ENCODE data around the gene LRRFIP1.

The LRRFIP1 gene

GRCh38 chr2:237689336-237690131 is 62.1 kb downstream of the LRRFIP1 start:
- Histone ChIP-seq H3K27me3 (ENCODE audit: control insufficient read depth in 1 of 2, insufficient read depth in 2 of 2, low read length in 2 of 2) (no peaks in the 10 kb centered on the region), H3K27ac (ENCODE audit: low read depth, low read length) (peak overlapping the region; percentile 28), H3K36me3 (ENCODE audit: insufficient read depth, low read length) (no peaks in the 10 kb centered on the region), H3K9me3 (ENCODE audit: low read length) (no peaks in the 10 kb centered on the region), H3K4me1 (ENCODE audit: insufficient read depth, low read length) (peaks cover 53% of the 10 kb centered on the region), H3K9ac (ENCODE audit: low read length) (peak overlapping the region; percentile 16), H3K4me3 (ENCODE audit: low read depth in 1 of 2, low read length in 2 of 2) (no peak overlapping the region)

DNA sequence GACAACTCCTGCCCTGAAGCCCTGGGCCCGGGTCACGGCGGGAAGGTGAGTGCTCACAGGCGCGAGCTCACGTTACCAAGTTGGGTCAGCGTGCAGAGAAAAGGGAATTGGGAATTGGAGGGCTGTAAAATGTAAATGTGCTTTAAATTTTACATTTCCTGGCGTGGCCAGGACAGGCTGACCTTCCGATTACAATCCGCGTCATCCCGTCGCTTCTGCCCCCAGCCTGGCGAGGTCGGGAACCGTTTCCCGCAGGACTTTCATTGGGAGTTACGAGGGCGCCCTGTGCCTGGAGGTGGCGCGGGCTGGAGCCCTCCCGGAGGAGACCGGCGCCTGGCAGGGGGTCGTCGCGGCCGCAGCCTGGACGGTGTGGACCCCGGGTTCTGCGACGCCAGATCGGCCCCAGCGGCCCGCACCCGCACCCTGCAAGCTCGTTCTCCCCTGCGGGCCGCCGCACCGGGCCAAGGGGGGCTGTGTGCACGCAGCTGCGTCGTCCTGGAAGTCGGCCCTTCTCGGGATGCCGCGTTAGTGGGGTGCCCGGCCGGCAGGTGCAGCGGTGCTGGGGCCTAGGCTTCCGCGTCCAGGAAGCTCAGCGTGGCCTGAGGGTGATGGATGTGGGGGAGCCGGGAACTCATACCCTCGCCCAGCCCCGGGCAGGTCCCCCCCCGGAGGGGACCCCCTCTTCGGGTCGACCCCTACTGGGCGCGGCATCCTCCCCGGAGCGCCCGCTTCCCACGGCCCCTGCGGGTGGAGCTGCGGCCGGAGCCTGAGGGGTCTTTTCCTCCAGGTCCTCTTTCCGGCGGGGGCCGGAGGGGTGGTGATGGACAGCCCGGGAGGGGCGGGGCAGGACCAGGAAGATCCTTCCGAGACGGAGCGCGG is 63.9 kb downstream of the LRRFIP1 start:
- Histone ChIP-seq H3K27me3 (ENCODE audit: control insufficient read depth in 1 of 2, insufficient read depth in 2 of 2, low read length in 2 of 2) (no peaks in the 10 kb centered on the region), H3K36me3 (ENCODE audit: insufficient read depth, low read length) (no peaks in the 10 kb centered on the region), H3K4me3 (ENCODE audit: low read depth in 1 of 2, low read length in 2 of 2) (peak overlapping the region; percentile 60 to 66), H3K4me1 (ENCODE audit: insufficient read depth, low read length) (peaks cover 70% of the 10 kb centered on the region), H3K9ac (ENCODE audit: low read length) (peak overlapping the region; percentile 30), H3K9me3 (ENCODE audit: low read length) (no peaks in the 10 kb centered on the region), H3K27ac (ENCODE audit: low read depth, low read length) (peak overlapping the region; percentile 91)

DNA sequence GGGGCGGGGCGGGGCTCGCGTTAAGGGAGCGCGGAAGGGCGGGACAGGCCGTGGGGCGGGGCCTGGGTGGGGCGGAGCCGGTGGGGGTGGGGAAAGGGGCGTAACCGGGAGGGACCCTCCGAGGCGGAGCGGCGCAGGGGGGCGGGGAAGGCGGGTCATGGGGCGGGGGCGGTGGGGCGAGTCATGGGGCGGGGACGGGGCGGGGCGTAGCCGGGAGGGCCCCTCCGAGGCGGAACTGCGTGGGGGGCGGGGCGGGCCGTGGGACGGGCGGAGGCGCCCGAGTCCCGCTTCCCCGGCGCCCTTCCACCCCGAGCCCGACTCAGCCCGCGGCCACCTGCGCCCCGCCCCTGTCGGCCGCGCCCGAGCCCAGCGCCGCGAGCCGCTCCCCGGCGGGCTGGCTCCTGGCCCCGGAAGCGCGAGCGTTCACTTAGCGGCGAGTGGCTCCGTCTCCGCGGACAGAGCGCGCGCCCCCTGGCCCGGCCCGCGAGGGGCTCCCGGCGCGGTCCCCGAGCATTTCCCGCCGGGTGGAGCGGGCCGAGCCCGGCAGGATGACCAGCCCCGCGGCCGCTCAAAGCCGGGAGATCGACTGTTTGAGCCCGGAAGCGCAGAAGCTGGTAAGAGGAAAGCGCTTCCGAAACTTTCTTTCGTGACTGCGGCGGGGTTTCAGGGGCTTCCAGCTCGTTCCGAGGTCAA is 64.7 kb downstream of the LRRFIP1 start:
- H3K36me3 ChIP-seq (ENCODE audit: insufficient read depth, low read length): no peaks in the 10 kb centered on the region
- no peaks in the 10 kb centered on the region for H3K27me3 ChIP-seq (ENCODE audit: control insufficient read depth in 1 of 2, insufficient read depth in 2 of 2, low read length in 2 of 2)
- H3K27ac ChIP-seq (ENCODE audit: low read depth, low read length): peak overlapping the region; percentile 97
- H3K4me1 ChIP-seq (ENCODE audit: insufficient read depth, low read length): peaks cover 71% of the 10 kb centered on the region
- H3K9me3 ChIP-seq (ENCODE audit: low read length): no peaks in the 10 kb centered on the region
- peak overlapping the region; percentile 81 for H3K9ac ChIP-seq (ENCODE audit: low read length)
- H3K4me3 ChIP-seq (ENCODE audit: low read depth in 1 of 2, low read length in 2 of 2): peak overlapping the region; percentile 77 to 96

- peak overlapping the region; percentile 97 for H3K27ac ChIP-seq (ENCODE audit: low read depth, low read length)
Observed at GRCh38 chr2:237692601-237693290, 65.4 kb downstream of the LRRFIP1 start.

DNA sequence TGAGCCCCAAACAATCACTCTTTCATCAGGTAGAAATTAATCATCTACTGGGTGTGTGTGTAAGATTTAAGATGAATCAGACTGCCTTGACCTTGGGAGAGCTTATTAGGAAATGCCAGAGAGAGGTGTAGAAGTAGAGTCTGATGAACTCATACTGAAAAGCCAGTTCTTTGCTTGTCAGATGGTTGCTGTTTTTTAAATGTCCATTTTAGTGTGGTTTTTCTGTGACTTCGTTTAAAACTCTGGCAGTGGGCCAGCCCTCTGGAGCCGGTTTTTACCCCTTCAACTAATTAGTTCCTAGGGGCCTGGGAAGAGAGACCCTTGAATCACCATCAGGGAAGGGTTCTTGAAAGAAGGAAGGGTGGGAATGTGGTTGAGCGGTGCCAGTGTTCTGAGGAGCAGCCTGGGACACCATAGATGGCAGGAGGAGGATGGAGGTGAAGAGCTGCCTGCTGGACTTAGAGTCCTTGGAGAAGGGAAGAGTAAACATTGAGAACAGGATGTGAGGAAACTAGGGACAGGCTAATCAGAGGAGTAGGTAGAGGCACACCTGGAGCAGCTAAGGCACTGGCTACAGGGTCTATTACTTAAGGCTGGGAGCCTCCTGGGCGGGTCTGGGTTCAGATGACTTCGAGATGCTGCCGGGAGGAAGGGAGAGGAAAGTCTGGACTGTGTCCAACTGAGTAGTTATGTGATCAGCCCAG is 66.1 kb downstream of the LRRFIP1 start:
- no peaks in the 10 kb centered on the region for H3K27me3 ChIP-seq (ENCODE audit: control insufficient read depth in 1 of 2, insufficient read depth in 2 of 2, low read length in 2 of 2)
- peaks cover 71% of the 10 kb centered on the region for H3K4me1 ChIP-seq (ENCODE audit: insufficient read depth, low read length)
- peak overlapping the region; percentile 77 to 96 for H3K4me3 ChIP-seq (ENCODE audit: low read depth in 1 of 2, low read length in 2 of 2)
- no peaks in the 10 kb centered on the region for H3K36me3 ChIP-seq (ENCODE audit: insufficient read depth, low read length)
- H3K9ac ChIP-seq (ENCODE audit: low read length): peak overlapping the region; percentile 81
- no peaks in the 10 kb centered on the region for H3K9me3 ChIP-seq (ENCODE audit: low read length)
- H3K27ac ChIP-seq (ENCODE audit: low read depth, low read length): peak overlapping the region; percentile 97

More at GRCh38 chr2:237692601-237693290, 65.4 kb downstream of the LRRFIP1 start:
- Histone ChIP-seq H3K4me3 (ENCODE audit: low read depth in 1 of 2, low read length in 2 of 2) (peak overlapping the region; percentile 77 to 96), H3K36me3 (ENCODE audit: insufficient read depth, low read length) (no peaks in the 10 kb centered on the region), H3K9ac (ENCODE audit: low read length) (peak overlapping the region; percentile 81), H3K9me3 (ENCODE audit: low read length) (no peaks in the 10 kb centered on the region), H3K27me3 (ENCODE audit: control insufficient read depth in 1 of 2, insufficient read depth in 2 of 2, low read length in 2 of 2) (no peaks in the 10 kb centered on the region), H3K4me1 (ENCODE audit: insufficient read depth, low read length) (peaks cover 71% of the 10 kb centered on the region)

- Histone ChIP-seq H3K27ac (ENCODE audit: low read depth, low read length) (peak overlapping the region; percentile 97), H3K27me3 (ENCODE audit: control insufficient read depth in 1 of 2, insufficient read depth in 2 of 2, low read length in 2 of 2) (no peaks in the 10 kb centered on the region), H3K4me3 (ENCODE audit: low read depth in 1 of 2, low read length in 2 of 2) (peak overlapping the region in 1 of 2 donors; percentile 77), H3K9ac (ENCODE audit: low read length) (peak overlapping the region; percentile 81), H3K36me3 (ENCODE audit: insufficient read depth, low read length) (no peaks in the 10 kb centered on the region), H3K4me1 (ENCODE audit: insufficient read depth, low read length) (peaks cover 71% of the 10 kb centered on the region), H3K9me3 (ENCODE audit: low read length) (no peaks in the 10 kb centered on the region)
Observed at GRCh38 chr2:237694415-237695194, 67.2 kb downstream of the LRRFIP1 start.

DNA sequence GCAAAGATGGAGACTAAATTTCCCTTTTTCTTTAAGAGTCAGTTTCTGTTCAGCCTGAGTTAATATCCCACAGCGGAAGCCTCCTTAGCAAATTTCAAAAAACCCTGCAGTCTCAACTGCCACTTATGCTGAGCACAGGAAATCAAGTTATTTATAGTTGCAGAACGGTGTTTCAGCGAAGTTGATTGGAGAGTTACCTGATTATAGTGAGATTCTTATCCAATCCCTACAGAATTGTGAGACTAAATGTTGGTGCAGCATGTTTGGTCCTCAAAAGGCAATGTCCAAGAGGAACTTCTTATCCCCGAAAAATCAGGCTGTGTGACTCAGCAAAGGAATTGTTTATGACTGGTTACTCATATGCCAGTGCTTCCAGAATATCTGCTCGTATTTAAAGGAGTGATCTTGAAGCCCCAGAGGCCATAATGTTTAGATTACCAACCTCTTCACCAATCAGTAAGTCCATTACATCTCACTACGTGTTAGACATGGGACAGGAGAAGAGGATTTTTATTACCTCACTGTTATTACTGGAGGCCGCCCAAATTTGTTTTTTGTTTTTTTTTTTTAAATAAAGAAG is 67.9 kb downstream of the LRRFIP1 start:
- Histone ChIP-seq H3K27ac (ENCODE audit: low read depth, low read length) (peak overlapping the region; percentile 97), H3K9ac (ENCODE audit: low read length) (peak overlapping the region; percentile 34), H3K36me3 (ENCODE audit: insufficient read depth, low read length) (no peaks in the 10 kb centered on the region), H3K4me3 (ENCODE audit: low read depth in 1 of 2, low read length in 2 of 2) (peak overlapping the region in 1 of 2 donors; percentile 77), H3K4me1 (ENCODE audit: insufficient read depth, low read length) (peaks cover 73% of the 10 kb centered on the region), H3K9me3 (ENCODE audit: low read length) (no peaks in the 10 kb centered on the region), H3K27me3 (ENCODE audit: control insufficient read depth in 1 of 2, insufficient read depth in 2 of 2, low read length in 2 of 2) (no peaks in the 10 kb centered on the region)

DNA sequence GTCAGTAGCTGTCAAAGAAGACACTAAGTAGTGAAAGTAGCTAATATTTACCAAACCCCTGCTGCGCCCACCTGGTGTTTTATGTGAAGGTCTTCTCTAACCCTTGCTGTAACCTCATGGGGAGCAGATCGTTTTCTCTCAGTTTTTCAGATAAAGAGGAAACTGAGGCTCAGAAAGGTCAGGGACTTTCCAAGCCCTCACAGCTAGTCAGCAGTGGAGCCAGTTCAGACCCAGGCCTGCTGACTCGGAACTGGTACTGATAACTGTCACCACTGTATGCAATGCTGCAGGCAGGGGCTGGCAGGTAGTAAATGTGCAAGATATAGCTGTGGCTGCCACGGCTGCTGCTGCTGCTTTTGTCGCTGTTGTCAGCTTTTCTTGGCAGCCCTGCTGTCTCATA is 69.1 kb downstream of the LRRFIP1 start:
- Histone ChIP-seq H3K36me3 (ENCODE audit: insufficient read depth, low read length) (no peaks in the 10 kb centered on the region), H3K4me3 (ENCODE audit: low read depth in 1 of 2, low read length in 2 of 2) (peak overlapping the region in 1 of 2 donors; percentile 31), H3K9ac (ENCODE audit: low read length) (peak overlapping the region; percentile 19), H3K27ac (ENCODE audit: low read depth, low read length) (peak overlapping the region; percentile 97), H3K4me1 (ENCODE audit: insufficient read depth, low read length) (peaks cover 81% of the 10 kb centered on the region), H3K27me3 (ENCODE audit: control insufficient read depth in 1 of 2, insufficient read depth in 2 of 2, low read length in 2 of 2) (no peaks in the 10 kb centered on the region), H3K9me3 (ENCODE audit: low read length) (no peaks in the 10 kb centered on the region)

DNA sequence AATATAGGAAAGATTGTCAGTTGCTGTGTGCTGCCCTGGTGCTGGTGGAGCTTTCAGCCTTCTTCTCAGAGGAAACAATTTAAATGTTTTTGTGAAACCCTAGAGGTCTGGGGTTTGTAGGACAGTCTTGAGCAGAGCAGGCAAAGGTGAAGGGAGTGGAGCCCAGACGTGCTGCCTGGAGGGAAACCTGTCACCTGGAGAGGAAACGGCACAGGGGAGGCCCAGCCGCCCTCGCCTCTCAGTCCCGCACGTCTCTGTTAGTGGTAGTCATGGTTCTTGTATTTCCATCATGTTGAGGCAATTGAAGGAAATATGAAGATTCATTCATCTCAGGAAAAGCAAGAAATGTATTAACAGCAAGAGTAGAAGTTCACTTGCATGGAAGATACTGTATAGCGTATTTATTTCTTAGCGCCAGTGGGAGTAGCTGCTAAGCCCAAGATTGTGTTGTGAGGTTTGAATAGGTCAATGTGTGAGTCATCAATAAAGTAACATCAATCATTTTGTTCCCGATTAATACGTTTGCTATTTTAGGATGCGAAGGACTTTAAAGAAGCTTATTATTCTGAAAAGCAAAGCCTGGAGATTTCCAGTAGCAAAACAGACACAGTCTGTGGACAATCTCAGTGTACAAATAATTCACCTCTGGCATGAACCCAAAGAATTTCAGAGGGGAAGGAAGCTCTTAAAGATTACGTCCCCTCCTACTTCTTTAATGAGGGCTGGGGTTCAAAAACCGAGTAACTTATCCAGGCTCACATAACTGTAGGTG is 70.4 kb downstream of the LRRFIP1 start:
- Histone ChIP-seq H3K9me3 (ENCODE audit: low read length) (no peaks in the 10 kb centered on the region), H3K4me3 (ENCODE audit: low read depth in 1 of 2, low read length in 2 of 2) (no peak overlapping the region), H3K27me3 (ENCODE audit: control insufficient read depth in 1 of 2, insufficient read depth in 2 of 2, low read length in 2 of 2) (no peaks in the 10 kb centered on the region), H3K4me1 (ENCODE audit: insufficient read depth, low read length) (peaks cover 94% of the 10 kb centered on the region), H3K36me3 (ENCODE audit: insufficient read depth, low read length) (no peaks in the 10 kb centered on the region), H3K27ac (ENCODE audit: low read depth, low read length) (peak overlapping the region; percentile 97), H3K9ac (ENCODE audit: low read length) (no peak overlapping the region)
